Measurements from ENCODE around the gene GRM4. TPM values are rescaled to one million over a fixed set of nuclear protein-coding genes. Genes with fewer than 3 reads are reported as not detected.

Gene GRM4
- total RNA-seq, 1 donor from 2014 or later, result 1.2 TPM

DNA sequence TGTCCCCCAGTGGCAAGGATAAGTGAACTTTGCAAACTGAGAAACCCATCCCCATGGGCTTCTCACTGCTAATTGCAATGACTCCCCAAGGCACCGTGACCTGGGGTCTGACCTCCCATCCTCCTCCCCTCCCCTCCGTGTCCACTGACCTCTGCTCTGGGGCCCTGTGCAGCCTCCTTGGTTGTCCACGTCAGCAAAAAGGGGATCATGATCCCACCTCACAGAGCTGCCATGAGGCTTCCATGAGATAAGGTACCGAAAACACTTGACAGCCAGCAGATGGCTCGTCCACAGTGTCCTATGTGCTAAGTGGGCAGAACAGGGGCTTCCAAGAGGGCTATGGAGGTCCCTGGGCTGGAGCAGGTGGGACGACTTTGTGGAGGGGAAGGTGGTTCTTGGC, 104.5 kb downstream of the GRM4 start:
- Histone ChIP-seq H3K4me2 (no peak overlapping the region), H3K4me3 (no peak overlapping the region), H3K9me3 (ENCODE audit: low read depth) (no peaks in the 10 kb centered on the region), H3K27me3 (no peaks in the 10 kb centered on the region), H3F3A (ENCODE audit: low read depth) (peaks cover 17% of the 10 kb centered on the region), H4K20me1 (ENCODE audit: low read depth) (peaks cover 6% of the 10 kb centered on the region), H3K4me1 (peaks cover 25% of the 10 kb centered on the region), H2AFZ (replicated peaks) (no peak overlapping the region), H3K79me2 (ENCODE audit: low read depth) (no peaks in the 10 kb centered on the region), H3K36me3 (no peaks in the 10 kb centered on the region), H3K27ac (no peak overlapping the region), H3K9ac (no peak overlapping the region)
- H3K27me3 Mint-ChIP-seq (ENCODE audit: insufficient read depth, low read depth), result peaks cover 15% of the 10 kb centered on the region
- H3K4me1 Mint-ChIP-seq, result peaks cover 24% of the 10 kb centered on the region
- DNase-seq (ENCODE audit: low spot score), result no peak
- H3K27ac Mint-ChIP-seq, result no peak overlapping the region
- H3K36me3 Mint-ChIP-seq, result no peaks in the 10 kb centered on the region
- no peaks in the 10 kb centered on the region for H3K9me3 Mint-ChIP-seq
- no peak overlapping the region for H3K4me3 Mint-ChIP-seq
- TF ChIP-seq EZH2phosphoT487 (IDR thresholded peaks at IDR 0.05), result no peak

DNA sequence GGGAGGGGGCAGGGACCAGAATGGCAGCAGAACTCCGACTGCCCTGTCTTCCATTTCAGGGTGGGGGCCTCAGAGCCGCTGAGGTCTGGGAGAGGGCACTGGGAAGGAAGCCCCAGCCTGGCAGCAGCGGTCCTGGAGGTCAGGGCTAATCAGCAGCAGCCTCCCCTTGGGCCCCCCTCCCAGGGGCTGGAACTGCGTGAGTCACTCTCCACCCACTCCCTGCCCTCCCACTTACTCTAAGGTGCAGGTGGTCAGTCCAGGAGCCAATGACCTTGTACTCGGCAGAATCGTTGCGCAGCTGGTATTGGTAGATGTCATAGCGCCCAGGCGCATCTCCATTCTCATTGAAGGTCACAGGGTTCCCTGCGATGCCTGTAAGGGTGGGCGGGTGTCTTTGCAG, 105.9 kb downstream of the GRM4 start:
- peaks cover 14% of the 10 kb centered on the region for H3K4me1 ChIP-seq
- H3K79me2 ChIP-seq (ENCODE audit: low read depth), result no peaks in the 10 kb centered on the region
- no peak overlapping the region for H2AFZ ChIP-seq (replicated peaks)
- Mint-ChIP-seq H3K36me3 (no peaks in the 10 kb centered on the region), H3K4me3 (no peak overlapping the region), H3K27me3 (ENCODE audit: insufficient read depth, low read depth) (peaks cover 16% of the 10 kb centered on the region), H3K27ac (no peak overlapping the region), H3K9me3 (no peaks in the 10 kb centered on the region), H3K4me1 (peaks cover 13% of the 10 kb centered on the region)
- H3K9ac ChIP-seq, result no peak overlapping the region
- DNase-seq (ENCODE audit: low spot score), result no peak
- peaks cover 11% of the 10 kb centered on the region for H3F3A ChIP-seq (ENCODE audit: low read depth)
- TF ChIP-seq CTCF (IDR thresholded peaks at IDR 0.05), result no peak
- TF ChIP-seq EZH2 (IDR thresholded peaks at IDR 0.05), result no peak
- no peak for TF ChIP-seq EZH2phosphoT487 (IDR thresholded peaks at IDR 0.05)
- no peak overlapping the region for H3K4me3 ChIP-seq
- no peaks in the 10 kb centered on the region for H3K27me3 ChIP-seq
- no peak overlapping the region for H3K4me2 ChIP-seq
- H3K27ac ChIP-seq, result no peak overlapping the region
- no peaks in the 10 kb centered on the region for H3K9me3 ChIP-seq (ENCODE audit: low read depth)
- no peaks in the 10 kb centered on the region for H4K20me1 ChIP-seq (ENCODE audit: low read depth)
- no peaks in the 10 kb centered on the region for H3K36me3 ChIP-seq

GRCh38 chr6:34037151-34037550, 108.7 kb downstream of the GRM4 start:
- Mint-ChIP-seq H3K27ac (peak overlapping the region; percentile 12), H3K4me3 (no peak overlapping the region), H3K27me3 (ENCODE audit: insufficient read depth, low read depth) (peaks cover 5% of the 10 kb centered on the region), H3K36me3 (no peaks in the 10 kb centered on the region), H3K4me1 (peaks cover 6% of the 10 kb centered on the region), H3K9me3 (no peaks in the 10 kb centered on the region)
- Histone ChIP-seq H3K9ac (no peak overlapping the region), H2AFZ (replicated peaks) (no peak overlapping the region), H3K27me3 (no peaks in the 10 kb centered on the region), H3K4me1 (peaks cover 9% of the 10 kb centered on the region), H3K4me3 (no peak overlapping the region), H3K36me3 (no peaks in the 10 kb centered on the region), H3K27ac (no peak overlapping the region), H3K4me2 (no peak overlapping the region), H3K79me2 (ENCODE audit: low read depth) (no peaks in the 10 kb centered on the region), H3F3A (ENCODE audit: low read depth) (no peaks in the 10 kb centered on the region), H4K20me1 (ENCODE audit: low read depth) (no peaks in the 10 kb centered on the region), H3K9me3 (ENCODE audit: low read depth) (no peaks in the 10 kb centered on the region)
- DNase-seq (ENCODE audit: low spot score), result no peak
- no peak for TF ChIP-seq CTCF (IDR thresholded peaks at IDR 0.05)
- no peak for TF ChIP-seq EZH2phosphoT487 (IDR thresholded peaks at IDR 0.05)
- TF ChIP-seq EZH2 (IDR thresholded peaks at IDR 0.05), result no peak

DNA sequence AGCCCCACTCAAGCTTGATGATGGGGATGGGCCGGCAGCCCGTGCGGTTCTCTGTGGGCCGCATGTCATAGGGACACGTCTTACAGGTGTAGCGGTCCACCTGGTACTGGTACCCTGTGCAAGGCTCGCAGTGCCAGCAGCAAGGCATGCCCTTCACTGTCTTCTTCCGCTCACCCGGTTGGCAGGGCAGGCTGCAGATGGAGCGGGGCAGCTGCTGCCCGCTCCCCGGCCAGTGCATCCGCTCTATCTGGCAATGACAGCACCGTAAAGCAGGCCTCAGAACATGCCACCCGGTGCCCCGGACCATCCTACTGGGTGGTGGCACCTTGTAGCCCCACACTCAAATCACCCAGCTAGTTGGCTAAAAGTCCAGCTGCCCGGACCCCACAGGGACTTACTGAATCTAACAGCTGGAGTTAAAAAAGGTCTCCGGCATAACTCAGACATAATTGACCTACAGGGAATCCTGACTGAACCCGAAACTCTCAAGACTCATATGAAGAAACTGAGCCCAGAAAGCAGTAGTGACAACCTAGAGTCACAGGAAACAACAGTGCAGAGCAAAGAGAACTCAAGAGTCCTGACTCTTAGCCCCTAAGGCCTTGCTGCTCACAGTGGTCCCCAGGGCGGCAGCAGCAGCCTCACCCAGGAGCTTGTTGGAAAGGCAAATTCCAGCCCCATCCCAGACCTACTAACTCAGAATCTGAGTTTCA, 109.4 kb downstream of the GRM4 start:
- Histone ChIP-seq H3K4me1 (peaks cover 7% of the 10 kb centered on the region), H3K79me2 (ENCODE audit: low read depth) (no peaks in the 10 kb centered on the region), H4K20me1 (ENCODE audit: low read depth) (no peaks in the 10 kb centered on the region), H3F3A (ENCODE audit: low read depth) (no peaks in the 10 kb centered on the region), H3K36me3 (no peaks in the 10 kb centered on the region), H3K9me3 (ENCODE audit: low read depth) (no peaks in the 10 kb centered on the region), H3K9ac (no peak overlapping the region), H3K4me3 (no peak overlapping the region), H3K4me2 (no peak overlapping the region), H3K27me3 (no peaks in the 10 kb centered on the region), H3K27ac (no peak overlapping the region), H2AFZ (replicated peaks) (no peak overlapping the region)
- Mint-ChIP-seq H3K27me3 (ENCODE audit: insufficient read depth, low read depth) (peaks cover 8% of the 10 kb centered on the region), H3K9me3 (no peaks in the 10 kb centered on the region), H3K4me3 (no peak overlapping the region), H3K36me3 (no peaks in the 10 kb centered on the region), H3K4me1 (peaks cover 10% of the 10 kb centered on the region), H3K27ac (peak overlapping the region; percentile 12)
- TF ChIP-seq CTCF (IDR thresholded peaks at IDR 0.05) (no peak), EZH2 (IDR thresholded peaks at IDR 0.05) (no peak), EZH2phosphoT487 (IDR thresholded peaks at IDR 0.05) (no peak)
- no peak for DNase-seq (ENCODE audit: low spot score)
